K562 (cell line): ENCODE data around the gene SLC16A9. TPM values are rescaled to one million over a fixed set of nuclear protein-coding genes. Genes with fewer than 3 reads are reported as not detected.

ENCODE experiments used
- ATAC-seq: fragments of 200-7000 bp; cut with Tn5 transposase; 3 replicates; pipeline ENCODE4 v1.9.1; 2020; ENCODE audit warnings: moderate library complexity
- BruUV-seq: library from RNA; stranded (reverse); fragments of 400-500 nt; replicated peaks from 2 replicates; lab custom pipeline; 2021; lab: Mats Ljungman, UMichigan
- CTCF ChIA-PET: fragments of 300-600 bp; formaldehyde crosslinking; extraction: SDS; loops from one replicate; lab custom pipeline; 2021; ENCODE audit warnings: low intra/inter-chr PET ratio; lab: Yijun Ruan, JAX
- POLR2A ChIA-PET: fragments of 300-600, 350-650 bp; sonication (Branson Sonifier 250); formaldehyde crosslinking; extraction: SDS; loops from one replicate; lab custom pipeline; 2021; ENCODE audit warnings: antibody characterized with exemption, inconsistent platforms; lab: Yijun Ruan, JAX
- DNase-seq, 4 experiments: peaks; one replicate each; pipeline versions ENCODE4 v3.0.0 to v3.0.0-alpha.2; 2011 to 2018; ENCODE audit warnings: low spot score in 3 of 4, mixed read lengths in 3 of 4; ENCODE audit errors: extremely low read depth in 1 of 4
- FAIRE-seq: peaks from 2 replicates; lab custom pipeline; 2011; peaks lifted over from hg19 to GRCh38; lab: Jason Lieb, UNC
- H2AFZ ChIP-seq: 2 replicates; pipeline ENCODE4 v1.6.0; 2011; ENCODE audit warnings: low read depth, low read length, control low read depth, inconsistent platforms
- H3K27ac ChIP-seq: fragments of 200-600 bp; 3 replicates; pipeline ENCODE4 v1.8.0; 2011; ENCODE audit warnings: low read depth, mild to moderate bottlenecking, control low read depth, inconsistent platforms, low read length, moderate library complexity, mixed read lengths; ENCODE audit errors: extremely low read depth
- H3K27me3 ChIP-seq, 2 experiments: fragments of 300-600 bp in 1 of 2; 2 replicates in 1 of 2; 3 replicates in 1 of 2; pipeline versions ENCODE4 v1.6.0 to v1.8.0; 2011; ENCODE audit warnings: inconsistent platforms in 2 of 2, low read length in 2 of 2, mild to moderate bottlenecking in 1 of 2, mixed read lengths in 1 of 2, moderate library complexity in 1 of 2; ENCODE audit not compliant: control insufficient read depth in 2 of 2, insufficient read depth in 2 of 2
- H3K36me3 ChIP-seq: fragments of 300-600 bp; 3 replicates; pipeline ENCODE4 v1.8.0; 2011; ENCODE audit warnings: mild to moderate bottlenecking, low read length, inconsistent platforms; ENCODE audit not compliant: control insufficient read depth, insufficient read depth
- H3K4me1 ChIP-seq, 2 experiments: fragments of 200-600 bp in 1 of 2; replicated peaks in 1 of 2; 2 replicates in 1 of 2; 3 replicates in 1 of 2; pipeline versions ENCODE4 v1.5.1 to v1.8.0; 2011; ENCODE audit warnings: inconsistent platforms in 2 of 2, low read length in 2 of 2, mild to moderate bottlenecking in 1 of 2, mixed read lengths in 1 of 2, moderate library complexity in 1 of 2; ENCODE audit not compliant: control insufficient read depth in 2 of 2, insufficient read depth in 2 of 2
- H3K4me2 ChIP-seq: 2 replicates; pipeline ENCODE4 v1.6.1; 2011; ENCODE audit warnings: low read length, control low read depth, inconsistent platforms, mixed read lengths; ENCODE audit not compliant: insufficient read depth
- H3K4me3 ChIP-seq: fragments of 200-600 bp; sonication (generic), shearing (Covaris generic); 2 replicates; pipeline ENCODE4 v1.5.1; 2016; ENCODE audit warnings: control low read depth, inconsistent platforms
- H3K79me2 ChIP-seq: fragments of 200-600 bp; 3 replicates; pipeline ENCODE4 v1.8.0; 2011; ENCODE audit warnings: low read length, inconsistent platforms; ENCODE audit not compliant: control insufficient read depth, insufficient read depth
- H3K9ac ChIP-seq, 2 experiments: 2 replicates each; pipeline versions ENCODE4 v1.6.0 to v1.6.1; 2011; ENCODE audit warnings: low read depth in 2 of 2, low read length in 2 of 2, control low read depth in 1 of 2, inconsistent platforms in 1 of 2, mild to moderate bottlenecking in 1 of 2, mixed read lengths in 1 of 2; ENCODE audit not compliant: insufficient read depth in 1 of 2
- H3K9me1 ChIP-seq: one replicate; pipeline ENCODE4 v1.6.0; 2011; ENCODE audit warnings: inconsistent platforms, mild to moderate bottlenecking, low read length, moderate library complexity; ENCODE audit not compliant: control insufficient read depth, insufficient read depth
- H3K9me3 ChIP-seq: replicated peaks from 2 replicates; pipeline ENCODE4 v1.5.1; 2011; ENCODE audit warnings: low read depth, low read length, inconsistent platforms; ENCODE audit not compliant: control insufficient read depth, insufficient read depth
- H4K20me1 ChIP-seq: replicated peaks from 2 replicates; pipeline ENCODE4 v1.6.1; 2011; ENCODE audit warnings: low read length, inconsistent platforms, mixed read lengths; ENCODE audit not compliant: control insufficient read depth, insufficient read depth
- CAMTA2 ChIP-seq: fragments of 250-450 bp; sonication (Bioruptor Pico); conservative IDR thresholded peaks from 2 replicates; pipeline ENCODE4 v1.5.1; 2022
- HNRNPLL ChIP-seq: fragments of 200-400 bp; formaldehyde crosslinking; IDR thresholded peaks from 2 replicates; pipeline ENCODE4 v1.6.1; 2017; ENCODE audit warnings: low read length, low read depth, mild to moderate bottlenecking; ENCODE audit not compliant: poor library complexity, severe bottlenecking
- ZBTB49 ChIP-seq: sonication (generic); formaldehyde crosslinking; IDR thresholded peaks from 2 replicates; pipeline ENCODE4 v1.8.0; 2022; ENCODE audit warnings: missing genetic modification reagents, mild to moderate bottlenecking, borderline replicate concordance
- ZBTB9 ChIP-seq: fragments of 450-650 bp; formaldehyde crosslinking; IDR thresholded peaks from 2 replicates; pipeline ENCODE4 v1.4.0; 2020; ENCODE audit warnings: mild to moderate bottlenecking, moderate library complexity
- WGBS: fragments of 100-300 bp; shearing (Covaris generic); methylation state at CpG from one replicate; pipeline ENCODE4 v1.1.6; 2016; ENCODE audit warnings: low coverage, mixed read lengths; ENCODE audit not compliant: insufficient coverage; ENCODE audit errors: missing lambda C conversion rate; 5-methylcytosine and 5-hydroxymethylcytosine counted together
- in situ Hi-C: fragments of 300-500 bp; cut with MboI; formaldehyde crosslinking; loops from 4 replicates; pipeline ENCODE4 v1.15.0; 2018; ENCODE audit warnings: inconsistent platforms, mixed read lengths
- intact Hi-C: fragments of 100-400 bp; cut with micrococcal nuclease; formaldehyde crosslinking; loops from 2 replicates; pipeline ENCODE4 v1.14.2; 2022
- polyA plus RNA-seq, 8 experiments: library from polyadenylated mRNA; depleted of rRNA in 4 of 8; stranded (reverse) in 5 of 8; unstranded in 3 of 8; fragments of >200 nt; fragmentation: Nextera tagmentation in 2 of 8; fragmentation: Illumina TruSeq in 1 of 8; extraction: Ambion mirVana in 2 of 8; extraction: Trizol in 1 of 8; gene quantifications; 2 replicates each; pipeline versions ENCODE4 v1.2.1 to v1.2.3, GENCODE V29; 2011 to 2014; ENCODE audit warnings: inconsistent platforms in 1 of 8, missing spikeins in 1 of 8
- total RNA-seq, 7 experiments: library from RNA; depleted of rRNA in 6 of 7; stranded (reverse); fragments of >200 nt in 6 of 7; fragmentation: Illumina TruSeq in 2 of 7; extraction: Trizol in 2 of 7; gene quantifications; 2 replicates each; pipeline versions ENCODE4 v1.2.1 to v1.2.3, GENCODE V29; 2011 to 2021; ENCODE audit warnings: low replicate concordance in 1 of 7
- TF ChIP-seq, protein P1 (sequence below), 2 experiments: fragments of 450-650 bp in 1 of 2; IDR thresholded peaks; 2 replicates each; pipeline ENCODE4 v1.6.1; 2011 to 2017; ENCODE audit warnings: low read depth in 2 of 2, antibody characterized with exemption in 1 of 2, borderline replicate concordance in 1 of 2, low read length in 1 of 2, mild to moderate bottlenecking in 1 of 2, mixed read lengths in 1 of 2; ENCODE audit not compliant: control insufficient read depth in 1 of 2
- TF ChIP-seq, protein P2 (sequence below): sonication (generic); formaldehyde crosslinking; IDR thresholded peaks from 2 replicates; pipeline ENCODE4 v1.4.0; 2020; ENCODE audit warnings: mild to moderate bottlenecking, missing genetic modification reagents
- TF ChIP-seq, protein P3 (sequence below): sonication (generic); formaldehyde crosslinking; IDR thresholded peaks from 2 replicates; pipeline ENCODE4 v1.8.0; 2023; ENCODE audit warnings: mild to moderate bottlenecking, missing genetic modification reagents

SLC16A9 gene
- total and polyA plus RNA-seq, 9 of the 15 experiments (the other 6 are each of a cell fraction or from before 2014, with no cell fraction given) = 0.90 to 6.4 (median 2.1) TPM

- no TSS peak for BruUV-seq
- in situ Hi-C loops = no loop called here
- no peak for ATAC-seq
- TF ChIP-seq ZBTB9 (no peak), ZBTB49 (CRISPR knock-in tag) (no peak), HNRNPLL (no peak), CAMTA2 (CRISPR knock-in tag) (no peak)
- TF ChIP-seq, protein P1, sequence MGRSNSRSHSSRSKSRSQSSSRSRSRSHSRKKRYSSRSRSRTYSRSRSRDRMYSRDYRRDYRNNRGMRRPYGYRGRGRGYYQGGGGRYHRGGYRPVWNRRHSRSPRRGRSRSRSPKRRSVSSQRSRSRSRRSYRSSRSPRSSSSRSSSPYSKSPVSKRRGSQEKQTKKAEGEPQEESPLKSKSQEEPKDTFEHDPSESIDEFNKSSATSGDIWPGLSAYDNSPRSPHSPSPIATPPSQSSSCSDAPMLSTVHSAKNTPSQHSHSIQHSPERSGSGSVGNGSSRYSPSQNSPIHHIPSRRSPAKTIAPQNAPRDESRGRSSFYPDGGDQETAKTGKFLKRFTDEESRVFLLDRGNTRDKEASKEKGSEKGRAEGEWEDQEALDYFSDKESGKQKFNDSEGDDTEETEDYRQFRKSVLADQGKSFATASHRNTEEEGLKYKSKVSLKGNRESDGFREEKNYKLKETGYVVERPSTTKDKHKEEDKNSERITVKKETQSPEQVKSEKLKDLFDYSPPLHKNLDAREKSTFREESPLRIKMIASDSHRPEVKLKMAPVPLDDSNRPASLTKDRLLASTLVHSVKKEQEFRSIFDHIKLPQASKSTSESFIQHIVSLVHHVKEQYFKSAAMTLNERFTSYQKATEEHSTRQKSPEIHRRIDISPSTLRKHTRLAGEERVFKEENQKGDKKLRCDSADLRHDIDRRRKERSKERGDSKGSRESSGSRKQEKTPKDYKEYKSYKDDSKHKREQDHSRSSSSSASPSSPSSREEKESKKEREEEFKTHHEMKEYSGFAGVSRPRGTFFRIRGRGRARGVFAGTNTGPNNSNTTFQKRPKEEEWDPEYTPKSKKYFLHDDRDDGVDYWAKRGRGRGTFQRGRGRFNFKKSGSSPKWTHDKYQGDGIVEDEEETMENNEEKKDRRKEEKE (IDR thresholded peaks at IDR 0.05; ENCODE audit: borderline replicate concordance in 1 of 2, control insufficient read depth in 1 of 2, low read depth in 2 of 2, low read length in 1 of 2) = no peak
- TF ChIP-seq, protein P2, sequence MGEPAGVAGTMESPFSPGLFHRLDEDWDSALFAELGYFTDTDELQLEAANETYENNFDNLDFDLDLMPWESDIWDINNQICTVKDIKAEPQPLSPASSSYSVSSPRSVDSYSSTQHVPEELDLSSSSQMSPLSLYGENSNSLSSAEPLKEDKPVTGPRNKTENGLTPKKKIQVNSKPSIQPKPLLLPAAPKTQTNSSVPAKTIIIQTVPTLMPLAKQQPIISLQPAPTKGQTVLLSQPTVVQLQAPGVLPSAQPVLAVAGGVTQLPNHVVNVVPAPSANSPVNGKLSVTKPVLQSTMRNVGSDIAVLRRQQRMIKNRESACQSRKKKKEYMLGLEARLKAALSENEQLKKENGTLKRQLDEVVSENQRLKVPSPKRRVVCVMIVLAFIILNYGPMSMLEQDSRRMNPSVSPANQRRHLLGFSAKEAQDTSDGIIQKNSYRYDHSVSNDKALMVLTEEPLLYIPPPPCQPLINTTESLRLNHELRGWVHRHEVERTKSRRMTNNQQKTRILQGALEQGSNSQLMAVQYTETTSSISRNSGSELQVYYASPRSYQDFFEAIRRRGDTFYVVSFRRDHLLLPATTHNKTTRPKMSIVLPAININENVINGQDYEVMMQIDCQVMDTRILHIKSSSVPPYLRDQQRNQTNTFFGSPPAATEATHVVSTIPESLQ = no peak
- TF ChIP-seq, protein P3, sequence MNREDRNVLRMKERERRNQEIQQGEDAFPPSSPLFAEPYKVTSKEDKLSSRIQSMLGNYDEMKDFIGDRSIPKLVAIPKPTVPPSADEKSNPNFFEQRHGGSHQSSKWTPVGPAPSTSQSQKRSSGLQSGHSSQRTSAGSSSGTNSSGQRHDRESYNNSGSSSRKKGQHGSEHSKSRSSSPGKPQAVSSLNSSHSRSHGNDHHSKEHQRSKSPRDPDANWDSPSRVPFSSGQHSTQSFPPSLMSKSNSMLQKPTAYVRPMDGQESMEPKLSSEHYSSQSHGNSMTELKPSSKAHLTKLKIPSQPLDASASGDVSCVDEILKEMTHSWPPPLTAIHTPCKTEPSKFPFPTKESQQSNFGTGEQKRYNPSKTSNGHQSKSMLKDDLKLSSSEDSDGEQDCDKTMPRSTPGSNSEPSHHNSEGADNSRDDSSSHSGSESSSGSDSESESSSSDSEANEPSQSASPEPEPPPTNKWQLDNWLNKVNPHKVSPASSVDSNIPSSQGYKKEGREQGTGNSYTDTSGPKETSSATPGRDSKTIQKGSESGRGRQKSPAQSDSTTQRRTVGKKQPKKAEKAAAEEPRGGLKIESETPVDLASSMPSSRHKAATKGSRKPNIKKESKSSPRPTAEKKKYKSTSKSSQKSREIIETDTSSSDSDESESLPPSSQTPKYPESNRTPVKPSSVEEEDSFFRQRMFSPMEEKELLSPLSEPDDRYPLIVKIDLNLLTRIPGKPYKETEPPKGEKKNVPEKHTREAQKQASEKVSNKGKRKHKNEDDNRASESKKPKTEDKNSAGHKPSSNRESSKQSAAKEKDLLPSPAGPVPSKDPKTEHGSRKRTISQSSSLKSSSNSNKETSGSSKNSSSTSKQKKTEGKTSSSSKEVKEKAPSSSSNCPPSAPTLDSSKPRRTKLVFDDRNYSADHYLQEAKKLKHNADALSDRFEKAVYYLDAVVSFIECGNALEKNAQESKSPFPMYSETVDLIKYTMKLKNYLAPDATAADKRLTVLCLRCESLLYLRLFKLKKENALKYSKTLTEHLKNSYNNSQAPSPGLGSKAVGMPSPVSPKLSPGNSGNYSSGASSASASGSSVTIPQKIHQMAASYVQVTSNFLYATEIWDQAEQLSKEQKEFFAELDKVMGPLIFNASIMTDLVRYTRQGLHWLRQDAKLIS = no peak
These were observed 31.9 kb upstream of the SLC16A9 start for GRCh38 chr10:59741583-59741982.

More at GRCh38 chr10:59741583-59741982, 31.9 kb upstream of the SLC16A9 start:
- Histone ChIP-seq H2AFZ (no peak overlapping the region), H3K4me1 (peaks cover 0 to 5% of the 10 kb centered on the region in 2 experiments; a peak in 1 of 5 replicates), H3K9me3 (no peaks in the 10 kb centered on the region), H3K4me3 (no peak overlapping the region), H3K36me3 (no peaks in the 10 kb centered on the region), H3K9me1 (no peaks in the 10 kb centered on the region), H3K79me2 (no peaks in the 10 kb centered on the region), H4K20me1 (no peaks in the 10 kb centered on the region), H3K27me3 (no peaks in the 10 kb centered on the region), H3K27ac (no peak overlapping the region), H3K4me2 (no peak overlapping the region), H3K9ac (no peak overlapping the region)
- DNase-seq = no peak
- 8% methylated on average over 5 of the region's 5 CpGs for WGBS
- ChIA-PET CTCF (no interaction called here), POLR2A (interaction anchor here (0.7 to 0.8 kb wide), 2 partner anchors 13 to 16 kb away, joined by 3 read pairs; no protein-coding TSS in a partner anchor)
- intact Hi-C loops = no loop called here
- FAIRE-seq = no peak
